Right renal pelvis (tissue), 4 donors: ENCODE data around the gene OGFOD2. TPM values are rescaled to one million over a fixed set of nuclear protein-coding genes. Genes with fewer than 3 reads are reported as not detected.

Source experiments
- DNase-seq, 4 donors: peaks; one replicate each; pipeline ENCODE4 v3.0.0-alpha.2; 2013; ENCODE audit warnings: low read depth in 4 of 4, low spot score in 3 of 4, missing footprints in 1 of 4
- polyA plus RNA-seq, 4 donors: library from polyadenylated mRNA; unstranded; fragments of 120-200 nt; gene quantifications; one replicate each; pipeline ENCODE4 v1.2.1, GENCODE V29; 2013; ENCODE audit not compliant: insufficient read length in 4 of 4

Gene OGFOD2
- polyA plus RNA-seq, 4 donors = 11.3 to 21.6 (median 15.6) TPM

GRCh38 chr12:123027726-123028445, 52.8 kb downstream of the OGFOD2 start:
- no peak for DNase-seq

- no peak for DNase-seq
These were observed 53.4 kb downstream of the OGFOD2 start for GRCh38 chr12:123028475-123028874.

GRCh38 chr12:123029550-123029949, 54.5 kb downstream of the OGFOD2 start:
- no peak for DNase-seq

Other genes starting within 250 kb of the OGFOD2 start
- gene HCAR1, start 244.4 kb upstream of the OGFOD2 start, polyA plus RNA-seq = 1 to 10 TPM; 2.0 to 3.4 (median 2.5) TPM
- gene DENR, start 222.4 kb upstream of the OGFOD2 start, polyA plus RNA-seq = 100 to 1,000 TPM in 1 of 4 donors, 10 to 100 TPM in 3; 83.2 to 101 (median 95.2) TPM
- gene CCDC62, start 200.7 kb upstream of the OGFOD2 start, polyA plus RNA-seq = under 1 TPM; 0.32 to 0.44 (median 0.42) TPM
- 10 to 100 TPM; 63.9 to 77.4 (median 69.7) TPM for gene HIP1R, start 139.8 kb upstream of the OGFOD2 start, polyA plus RNA-seq
- gene VPS37B, start 79.1 kb upstream of the OGFOD2 start, polyA plus RNA-seq = 10 to 100 TPM; 22.4 to 26.0 (median 23.8) TPM
- 1 to 10 TPM; 5.1 to 6.5 (median 5.7) TPM for gene ABCB9, start 8.8 kb upstream of the OGFOD2 start, polyA plus RNA-seq
- 100 to 1,000 TPM; 152 to 209 (median 170) TPM for gene ARL6IP4, start 5.4 kb downstream of the OGFOD2 start, polyA plus RNA-seq
- 1 to 10 TPM; 6.3 to 8.5 (median 7.1) TPM for gene PITPNM2, start 175.8 kb downstream of the OGFOD2 start, polyA plus RNA-seq